HL-60 (cell line): ENCODE measurements around the gene ISG20.

Experiments
- CTCF ChIP-seq: IDR thresholded peaks from one replicate; pipeline ENCODE4 v1.5.1; 2011; ENCODE audit warnings: low read length, control low read depth, inconsistent platforms; ENCODE audit not compliant: insufficient read depth
- GABPA ChIP-seq: IDR thresholded peaks from 2 replicates; pipeline ENCODE4 v1.6.1; 2012; ENCODE audit warnings: low read depth
- POLR2AphosphoS5 ChIP-seq: IDR thresholded peaks from 2 replicates; pipeline ENCODE4 v1.6.1; 2012; ENCODE audit warnings: low read depth

- no peak for TF ChIP-seq CTCF
- no peak for TF ChIP-seq GABPA
- no peak for TF ChIP-seq POLR2AphosphoS5
Observed at GRCh38 chr15:88650556-88650955, 11.7 kb downstream of the ISG20 start.
